Hematopoietic multipotent progenitor cell (in vitro differentiated cells): Measurements from ENCODE around the gene CHCT1. TPM values are rescaled to one million over a fixed set of nuclear protein-coding genes. Genes with fewer than 3 reads are reported as not detected.
A peak's percentile ranks its signal among the peaks of the same experiment; 100 is the strongest.
"Not testable (repeated sequence)": the region's sequence is repeated elsewhere in the genome, so short reads cannot be mapped to it uniquely, and the experiment has no call there.

ENCODE experiments used
- DNase-seq, 3 donors: peaks; one replicate each; pipeline ENCODE4 v3.0.0-alpha.2; 2011 to 2015; ENCODE audit warnings: low read depth in 2 of 3, low spot score in 2 of 3
- total RNA-seq: library from RNA; depleted of rRNA; stranded (reverse); fragments of >200 nt; gene quantifications from one replicate; pipeline ENCODE4 v1.2.3, GENCODE V29; 2012

CHCT1 gene
- total RNA-seq, 1 donor = not detected

DNA sequence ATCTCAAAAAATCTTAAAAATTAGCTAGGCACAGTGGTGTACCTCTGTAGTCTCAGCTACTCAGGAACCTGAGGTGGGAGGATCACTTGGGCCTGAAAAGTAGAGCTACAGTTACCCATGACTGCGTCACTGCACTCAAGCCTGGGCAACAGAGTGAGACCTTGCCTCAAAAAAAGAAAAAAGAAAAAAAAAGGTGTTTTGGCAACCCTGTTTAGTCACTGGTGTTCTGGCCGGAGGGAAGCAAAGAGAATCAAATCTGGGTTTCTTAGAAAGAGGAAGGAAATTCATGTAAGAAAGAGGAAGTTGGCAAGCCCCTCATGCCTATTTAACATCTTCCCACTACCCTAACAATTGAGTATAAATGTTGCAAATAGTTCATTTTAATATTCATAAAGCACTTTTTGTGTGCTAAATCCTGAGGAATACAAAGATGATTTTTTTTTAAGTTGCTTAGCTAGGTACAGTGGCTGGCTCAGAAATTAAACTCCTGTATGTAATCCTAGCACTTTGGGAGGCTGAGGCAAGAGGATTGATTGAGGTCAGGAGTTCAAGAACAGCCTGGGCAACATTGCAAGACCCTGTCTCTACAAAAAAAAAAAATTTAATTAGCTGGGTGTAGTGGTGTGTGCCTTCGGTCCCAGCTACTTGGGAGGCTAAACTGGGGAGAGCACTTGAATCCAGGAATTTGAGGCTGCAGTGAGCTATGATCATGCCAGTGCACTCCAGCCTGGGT is 23.9 kb upstream of the CHCT1 start:
- DNase-seq = peak in 2 of 3 donors; percentile 81 to 95

DNA sequence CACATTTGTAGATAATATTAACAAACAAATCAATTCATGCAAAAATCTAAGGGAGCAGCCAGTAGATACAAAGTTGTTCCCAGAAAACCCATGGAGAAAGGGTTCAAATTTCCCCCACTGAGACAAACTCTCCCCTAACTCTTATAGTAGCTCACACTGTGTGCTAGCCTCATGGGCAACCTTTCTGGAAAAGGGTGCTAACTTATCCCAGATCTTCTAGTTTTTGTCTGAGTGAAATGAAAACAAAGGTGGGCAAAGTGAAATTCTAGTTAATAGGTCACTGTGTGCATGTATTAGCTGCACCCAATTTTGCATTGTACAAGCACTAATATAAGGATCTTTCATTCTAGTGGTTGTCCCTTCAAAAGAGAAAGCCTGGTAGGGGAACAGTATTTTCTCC is 20.5 kb upstream of the CHCT1 start:
- no peak for DNase-seq

DNA sequence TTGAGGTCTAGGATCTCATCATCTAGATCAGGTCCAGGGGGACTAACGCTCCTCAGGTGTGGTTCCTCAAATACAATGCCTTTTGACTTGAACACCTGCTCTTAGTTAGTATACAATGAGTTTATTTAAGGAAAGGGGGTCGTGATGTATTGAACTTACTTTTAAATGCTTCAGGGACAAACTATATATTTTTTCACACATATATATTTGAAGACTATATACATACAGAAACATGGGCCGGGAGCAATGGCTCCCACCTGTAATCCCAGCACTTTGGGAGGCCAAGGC is 18.8 kb upstream of the CHCT1 start:
- DNase-seq = no peak

DNA sequence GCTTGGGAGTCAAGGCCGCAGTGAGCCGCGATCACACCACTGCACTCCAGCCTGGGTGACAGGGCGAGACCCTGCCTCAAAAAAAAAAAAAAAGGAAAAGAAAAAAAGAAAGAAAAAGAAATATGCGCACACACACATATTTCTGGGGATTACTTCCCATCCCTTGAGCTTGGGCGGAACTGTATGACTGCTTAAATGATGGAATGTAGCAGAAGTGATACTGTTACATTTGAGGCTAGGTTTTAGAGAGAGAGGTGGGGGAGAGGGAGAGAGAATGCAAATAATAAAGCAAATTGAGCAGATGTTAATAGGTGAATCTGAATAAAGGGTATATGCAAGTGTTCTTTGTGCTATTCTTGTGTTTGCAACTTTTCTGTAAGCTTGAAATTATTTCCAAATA is 18.3 kb upstream of the CHCT1 start:
- no peak for DNase-seq

DNA sequence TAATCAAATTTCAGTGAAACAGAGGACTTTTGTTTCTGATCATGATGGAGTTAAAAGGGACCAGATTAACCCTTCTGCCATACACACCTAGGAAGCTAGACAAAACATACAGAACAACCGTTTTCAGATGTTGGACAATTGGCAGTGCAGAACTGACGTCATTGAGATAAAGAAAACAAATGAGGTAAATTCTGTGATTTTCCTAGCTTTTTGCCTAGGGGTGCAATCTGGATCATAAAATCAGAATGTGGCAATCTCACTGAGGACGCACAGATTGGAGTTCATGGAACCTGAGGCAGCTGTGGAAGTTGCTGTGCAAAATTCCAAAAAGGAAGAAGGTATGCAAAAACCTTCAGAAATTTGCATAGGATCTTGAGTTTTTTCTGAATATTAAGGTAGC is 15.4 kb upstream of the CHCT1 start:
- no peak for DNase-seq

DNA sequence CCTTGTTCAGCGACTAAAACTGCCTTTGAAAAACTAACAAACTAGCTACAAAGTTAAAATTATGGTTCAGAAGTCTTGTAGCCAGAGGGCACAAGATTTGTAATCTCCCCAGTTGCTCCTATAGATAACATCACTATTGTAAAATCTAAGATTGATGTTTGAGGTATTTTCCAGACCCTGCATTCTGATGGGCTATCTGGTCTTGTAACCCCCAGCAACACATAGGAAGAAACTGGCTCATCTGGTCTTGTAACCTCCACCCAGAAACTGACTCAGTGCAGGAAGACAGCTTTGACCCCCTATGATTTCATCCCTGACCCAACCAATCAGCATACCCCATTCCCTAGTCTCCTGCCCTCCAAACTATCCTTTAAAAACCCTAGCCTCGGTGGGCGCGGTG is 12.3 kb upstream of the CHCT1 start:
- no peak for DNase-seq

DNA sequence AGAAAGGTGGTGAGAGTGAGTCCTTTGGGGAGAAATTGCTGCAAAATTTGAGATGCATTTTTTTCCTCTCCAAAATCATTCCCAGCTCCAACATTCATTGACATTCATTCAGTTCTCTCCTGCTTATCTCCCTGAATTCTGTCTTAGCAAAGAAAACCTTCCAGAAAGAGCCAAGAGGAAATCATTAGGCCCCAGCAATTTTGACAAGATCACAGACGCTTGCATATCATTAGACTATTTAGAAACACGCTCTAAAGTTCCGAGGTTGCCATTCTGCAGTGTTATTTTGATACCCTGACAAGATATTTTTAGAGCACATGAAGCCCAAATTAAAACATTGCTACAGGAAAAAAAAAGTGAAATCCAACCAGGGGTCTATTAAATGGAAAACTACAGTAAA is 9.6 kb upstream of the CHCT1 start:
- DNase-seq = no peak

DNA sequence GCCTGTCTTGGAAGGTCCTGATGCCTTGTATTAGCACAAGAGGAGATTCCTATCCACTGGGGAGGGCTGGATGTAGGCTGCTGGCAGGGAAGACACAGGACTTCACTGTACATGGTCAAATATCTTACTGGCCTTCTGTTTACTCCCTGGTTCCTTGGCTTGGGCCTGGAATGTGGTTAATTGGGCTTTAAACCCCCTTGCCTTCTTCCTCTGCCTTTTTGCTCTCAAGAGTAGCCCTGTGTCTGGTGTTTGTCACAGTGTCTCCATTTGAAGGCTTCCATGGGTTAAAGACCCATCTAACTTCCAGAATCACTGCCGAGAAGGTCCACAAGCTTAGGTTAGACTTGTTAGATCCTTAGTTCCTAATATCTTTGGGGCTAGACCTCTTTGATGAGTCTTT is 7.1 kb upstream of the CHCT1 start:
- DNase-seq = no peak

DNA sequence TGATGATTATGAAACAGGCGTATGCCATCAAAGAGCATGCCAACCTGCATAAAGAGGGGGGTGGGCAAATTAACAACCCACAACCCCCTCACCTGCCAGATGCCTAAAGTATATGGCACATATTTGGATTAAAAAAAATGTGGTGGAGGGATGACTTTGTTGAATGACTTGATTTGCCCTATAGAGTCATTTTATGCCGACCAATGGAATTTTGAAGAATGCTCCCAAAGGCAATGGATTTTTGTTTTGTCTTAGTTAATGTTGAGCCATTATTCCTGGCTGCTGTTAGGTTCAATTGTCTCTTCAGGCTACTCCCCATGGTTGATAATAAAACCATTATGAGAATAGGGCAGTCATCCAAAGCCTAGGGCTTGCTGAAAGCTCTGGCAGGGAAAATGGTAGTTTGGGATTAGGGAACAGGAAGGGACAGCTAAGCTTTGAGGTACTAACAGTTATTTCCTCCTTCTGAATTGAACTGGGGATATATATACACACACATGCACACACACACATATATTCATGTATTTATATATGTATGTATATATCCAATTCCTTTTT is 5.8 kb upstream of the CHCT1 start:
- no peak for DNase-seq

DNA sequence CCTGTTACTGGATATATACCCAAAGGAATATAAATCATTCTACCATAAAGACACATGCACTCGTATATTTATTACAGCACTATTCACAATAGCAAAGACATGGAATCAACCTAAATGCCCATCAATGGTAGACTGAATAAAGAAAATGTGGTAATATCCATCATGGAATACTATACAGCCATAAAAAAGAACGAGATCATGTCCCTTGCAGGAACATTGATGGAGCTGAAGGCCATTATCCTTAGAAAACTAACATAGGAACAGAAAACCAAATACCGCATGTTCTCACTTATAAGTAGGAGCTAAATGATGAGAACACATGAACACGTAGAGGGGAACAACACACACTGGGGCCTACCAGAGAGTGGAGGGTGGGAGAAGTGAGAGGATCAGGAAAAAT is 3.3 kb upstream of the CHCT1 start:
- not testable (repeated sequence) for DNase-seq

DNA sequence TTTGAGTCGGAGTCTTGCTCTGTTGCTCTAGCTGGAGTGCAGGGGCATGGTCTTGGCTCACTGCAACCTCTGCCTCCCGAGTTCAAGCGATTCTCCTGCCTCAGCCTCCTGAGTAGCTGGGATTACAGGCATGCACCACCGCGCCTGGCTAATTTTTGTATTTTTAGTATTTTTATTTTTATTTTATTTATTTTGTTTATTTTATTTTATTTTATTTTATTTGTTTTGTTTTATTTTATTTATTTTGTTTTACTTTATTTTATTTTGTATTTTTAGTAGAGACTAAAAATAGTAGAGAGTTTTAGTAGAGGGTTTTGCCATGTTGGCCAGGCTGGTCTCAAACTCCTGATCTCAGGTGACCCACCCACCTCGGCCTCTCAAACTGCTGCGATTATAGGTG is 2.4 kb upstream of the CHCT1 start:
- DNase-seq = not testable (repeated sequence)

DNA sequence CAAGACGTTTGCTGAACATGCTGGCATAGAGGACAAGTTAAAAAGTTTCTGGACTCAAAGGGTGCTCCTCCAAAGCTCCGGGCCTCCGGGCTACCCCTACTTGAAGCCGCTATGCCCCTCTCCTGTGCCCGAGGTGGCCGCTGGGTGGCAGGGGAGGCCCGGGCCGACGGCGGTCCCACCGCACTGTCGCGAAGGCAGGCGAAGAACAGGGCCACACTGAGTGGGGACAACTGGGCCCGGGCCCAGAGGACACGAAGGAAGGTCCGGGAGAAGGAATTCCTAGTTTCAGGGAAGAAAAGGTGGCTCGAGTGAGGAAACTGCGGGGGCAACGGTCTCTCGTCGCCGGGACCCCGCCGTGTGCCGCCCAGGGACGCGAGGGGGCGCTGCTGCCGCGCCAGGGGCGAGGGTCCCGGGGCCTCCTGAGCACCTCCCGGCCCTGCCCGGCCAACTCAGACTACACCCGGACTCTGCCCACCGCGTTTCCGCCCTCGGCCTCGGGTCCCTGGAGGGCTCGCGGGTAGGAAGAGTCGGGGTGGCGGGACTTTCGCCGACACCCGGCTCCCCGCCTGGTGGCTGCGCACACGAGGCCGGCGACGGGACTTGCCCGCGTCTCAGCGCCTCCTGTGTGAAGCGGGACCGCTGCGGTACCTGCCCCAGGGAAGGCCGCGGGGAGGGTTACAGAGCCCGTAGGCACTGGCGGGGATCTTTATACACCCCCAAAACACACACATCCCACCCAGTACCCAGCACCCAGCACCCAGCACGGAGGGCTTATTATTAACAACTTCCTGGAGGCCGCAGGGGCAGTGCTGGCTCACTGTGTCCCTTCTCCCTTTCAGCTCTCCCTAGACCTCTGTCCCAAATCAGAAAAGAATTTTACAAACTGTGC is 772 bp upstream of the CHCT1 start:
- peak; percentile 63 to 81 (median 76) for DNase-seq

DNA sequence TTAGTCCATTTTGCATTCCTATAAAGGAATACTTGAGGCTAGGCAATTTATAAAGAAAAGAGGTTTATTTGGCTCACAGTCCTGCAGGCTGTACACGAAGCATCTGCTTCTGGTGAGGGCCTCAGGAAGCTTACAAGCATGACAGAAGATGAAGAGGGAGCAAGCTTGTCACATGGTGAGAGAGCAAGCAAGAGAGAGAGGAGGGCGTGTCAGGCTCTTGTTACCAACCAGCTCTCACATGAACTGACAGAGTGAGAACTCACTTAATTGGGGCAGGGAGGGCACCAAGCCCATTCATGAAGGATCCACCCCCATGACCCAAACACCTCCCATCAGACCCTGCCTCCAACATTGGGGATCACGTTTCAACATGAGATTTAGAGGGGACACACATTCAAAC is 1.6 kb downstream of the CHCT1 start:
- DNase-seq = no peak

DNA sequence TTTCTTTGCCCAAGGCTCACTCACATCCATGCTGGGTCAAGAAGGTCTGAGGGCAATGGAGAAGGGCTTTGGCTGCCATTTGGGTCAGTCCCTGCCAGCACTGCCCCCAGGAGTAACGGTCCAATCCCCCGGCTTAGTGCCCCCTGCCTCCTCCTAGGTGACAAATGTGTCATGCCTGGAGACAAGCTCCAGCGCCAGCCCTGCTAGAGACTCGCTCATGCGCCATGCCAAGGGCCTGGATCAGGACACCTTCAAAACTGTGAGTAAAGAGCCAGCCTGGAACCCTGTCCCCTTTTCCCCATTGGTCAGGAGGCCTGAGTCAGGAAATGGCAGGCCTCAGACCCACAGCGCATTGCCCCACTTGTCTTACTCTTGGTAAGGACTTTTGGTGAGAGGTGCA is 3.3 kb downstream of the CHCT1 start:
- no peak for DNase-seq

DNA sequence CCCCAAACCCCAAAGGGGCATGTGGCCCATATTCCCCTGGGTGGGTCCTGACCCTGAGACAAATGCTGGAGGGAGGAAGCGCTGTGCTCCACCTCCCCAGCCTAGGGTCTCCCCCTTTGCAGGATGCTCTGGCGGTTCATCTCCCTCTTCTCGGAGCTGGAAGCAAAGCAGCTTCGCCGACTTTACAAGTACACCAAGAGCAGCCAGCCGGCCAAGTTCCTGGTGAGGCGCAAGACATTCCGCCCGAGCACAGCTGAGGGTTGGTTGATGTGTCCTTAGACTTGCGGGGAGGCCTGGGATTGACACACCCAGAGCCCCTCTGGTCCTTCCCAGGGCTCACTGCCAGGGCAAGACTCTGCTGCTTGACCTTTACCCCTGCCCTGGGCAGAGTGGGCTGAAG is 4.3 kb downstream of the CHCT1 start:
- DNase-seq = no peak

DNA sequence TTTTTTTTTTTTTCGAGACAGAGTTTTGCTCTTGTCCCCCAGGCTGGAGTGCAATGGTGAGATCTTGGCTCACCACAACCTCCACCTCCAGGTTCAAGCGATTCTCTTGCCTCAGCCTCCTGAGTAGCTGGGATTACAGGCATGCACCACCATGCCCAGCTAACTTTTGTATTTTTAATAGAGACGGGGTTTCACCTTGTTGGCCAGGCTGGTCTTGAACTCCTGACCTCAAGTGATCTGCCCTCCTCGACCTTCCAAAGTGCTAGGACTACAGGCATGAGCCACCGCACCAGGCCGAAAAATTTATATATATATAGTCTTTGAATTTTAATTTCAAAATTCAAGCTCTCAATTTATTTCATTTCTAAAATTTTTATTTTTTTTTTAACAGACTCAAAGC is 6.2 kb downstream of the CHCT1 start:
- DNase-seq = not testable (repeated sequence)

DNA sequence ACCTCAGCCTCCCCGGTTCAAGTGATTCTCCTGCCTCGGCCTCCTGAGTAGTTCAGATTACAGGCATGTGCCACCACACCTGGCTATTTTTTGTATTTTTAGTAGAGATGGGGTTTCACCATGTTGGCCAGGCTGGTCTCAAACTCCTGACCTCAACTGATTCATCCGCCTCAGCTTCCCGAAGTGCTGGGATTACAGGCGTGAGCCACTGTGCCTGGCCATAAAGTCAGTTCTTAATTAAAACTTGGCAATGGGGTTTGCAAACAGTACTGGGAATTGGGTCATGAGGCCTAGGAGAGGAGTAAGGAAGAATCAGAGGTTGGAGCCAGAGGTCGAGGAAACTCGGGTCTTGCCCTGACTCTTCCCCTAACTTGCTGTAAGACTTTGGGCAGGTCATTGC is 8.3 kb downstream of the CHCT1 start:
- not testable (repeated sequence) for DNase-seq

DNA sequence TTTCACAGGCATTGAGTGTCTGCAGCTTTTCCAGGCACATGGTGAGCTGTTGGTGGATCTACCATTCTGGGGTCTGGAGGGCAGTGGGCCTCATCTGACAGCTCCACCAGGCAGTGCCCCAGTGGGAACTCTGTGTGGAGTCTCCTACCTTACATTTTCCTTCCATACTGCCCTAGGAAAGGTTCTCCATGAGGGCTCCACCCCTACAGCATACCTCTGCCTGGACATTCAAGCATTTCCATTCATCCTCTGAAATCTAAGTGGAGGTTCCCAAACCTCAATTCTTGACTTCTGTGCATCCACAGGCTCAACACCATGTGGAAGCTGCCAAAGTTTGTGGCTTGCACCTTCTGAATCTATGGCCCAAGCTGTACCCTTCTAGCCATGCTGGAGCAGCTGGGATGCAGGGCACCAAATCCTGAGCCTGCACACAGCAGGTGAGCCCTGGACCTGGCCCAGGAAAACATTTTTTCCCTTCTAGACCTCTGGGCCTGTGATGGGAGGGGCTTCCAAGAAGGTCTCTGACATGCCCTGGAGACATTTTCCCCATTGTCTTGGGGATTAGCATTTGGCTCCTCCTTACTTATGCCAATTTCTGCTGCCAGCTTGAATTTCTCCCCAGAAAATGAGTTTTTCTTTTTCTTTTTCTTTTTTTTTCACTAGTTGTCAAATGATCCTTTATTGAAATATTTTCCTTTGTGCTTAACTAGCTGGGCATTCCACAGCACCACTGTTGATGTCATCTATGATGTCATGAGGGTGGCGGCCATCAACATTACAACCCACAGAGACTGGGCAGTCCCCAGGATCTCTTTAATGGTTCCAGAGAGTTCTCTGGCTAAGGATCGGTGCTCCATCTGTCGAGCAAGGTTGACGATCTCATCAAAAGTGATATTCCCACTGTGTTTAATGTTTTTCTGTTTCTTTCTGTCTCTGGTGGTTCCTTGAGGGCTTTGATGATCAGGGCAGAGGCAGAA is 11.0 kb downstream of the CHCT1 start:
- not testable (repeated sequence) for DNase-seq

DNA sequence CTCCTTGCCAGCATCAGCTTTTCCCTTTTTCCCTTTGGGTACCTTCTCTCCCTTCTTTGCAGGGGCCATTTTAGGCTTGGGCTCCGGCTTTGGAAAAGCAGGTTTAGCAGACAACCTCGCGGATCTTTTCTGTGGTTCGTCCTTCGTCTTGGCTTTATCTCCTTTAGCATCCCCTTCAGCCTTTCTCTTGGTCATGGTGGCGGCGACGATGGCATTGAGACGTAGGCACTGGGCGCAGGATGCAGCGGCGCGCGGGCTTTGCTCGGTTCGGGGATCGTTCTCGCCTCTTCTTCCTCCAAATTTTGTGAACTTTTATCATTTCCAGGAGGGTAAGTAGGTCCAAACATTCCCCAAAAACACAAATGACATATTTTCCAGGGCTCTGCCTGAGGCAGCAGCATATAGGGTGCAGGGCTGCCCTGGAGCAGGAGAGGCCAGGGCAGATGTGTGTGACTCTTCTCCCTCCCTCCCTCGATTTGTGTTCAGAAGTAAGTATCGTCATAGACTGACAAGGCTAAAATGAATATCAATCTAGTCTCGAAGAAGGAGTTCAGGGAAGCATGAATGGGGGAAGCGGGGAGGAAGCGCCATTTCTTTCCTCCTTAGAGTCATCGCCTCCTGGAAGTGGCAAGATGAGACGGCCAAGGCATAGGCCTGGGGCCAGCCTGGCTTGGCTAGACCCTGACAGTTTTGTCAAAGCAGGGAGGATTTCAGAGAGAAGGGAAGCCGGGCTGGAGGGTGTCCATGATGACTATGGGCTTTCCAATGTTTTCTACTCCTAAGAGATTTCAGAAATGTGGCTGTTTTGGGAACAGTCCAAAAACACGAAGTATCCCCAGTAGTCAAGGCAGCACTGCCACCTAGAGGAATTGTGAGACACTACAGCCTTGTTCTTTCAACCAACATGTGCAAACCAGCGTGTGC is 13.2 kb downstream of the CHCT1 start:
- DNase-seq = peak; percentile 37 to 86 (median 65)

DNA sequence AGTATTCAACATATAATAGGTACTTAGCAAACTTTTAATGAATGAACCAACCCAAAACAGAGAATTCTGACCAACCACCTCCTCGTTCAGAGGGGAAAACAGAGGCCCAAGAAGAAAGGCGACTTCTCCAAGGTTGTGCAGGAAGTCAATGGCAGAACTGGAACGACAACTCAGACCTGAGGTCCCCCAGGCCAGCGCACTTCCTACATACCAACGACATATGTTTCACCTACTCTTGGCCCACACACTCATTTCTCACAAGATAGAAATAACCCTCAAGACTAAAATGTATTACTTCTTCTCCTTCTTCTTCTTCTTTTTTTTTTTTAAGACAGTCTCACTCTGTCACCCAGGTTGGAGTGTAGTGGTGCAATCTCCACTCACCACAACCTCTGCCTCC is 14.4 kb downstream of the CHCT1 start:
- no peak for DNase-seq
